GM23248 (cell line): Measurements from ENCODE around the gene STAG1.

ENCODE experiments used
- EZH2 ChIP-seq: fragments of 200-600 bp; sonication (generic); IDR thresholded peaks from 2 replicates; pipeline ENCODE4 v1.6.1; 2018; ENCODE audit warnings: antibody characterized with exemption, mild to moderate bottlenecking; ENCODE audit not compliant: insufficient read depth, poor library complexity, severe bottlenecking
- EZH2phosphoT487 ChIP-seq: fragments of 200-600 bp; sonication (generic); IDR thresholded peaks from 2 replicates; pipeline ENCODE4 v1.6.1; 2018; ENCODE audit warnings: antibody characterized with exemption, moderate library complexity, mild to moderate bottlenecking, low read depth; ENCODE audit not compliant: insufficient read depth

- TF ChIP-seq EZH2phosphoT487 = no peak
- TF ChIP-seq EZH2 = no peak
Measured at GRCh38 chr3:136332302-136332701, 419.9 kb downstream of the STAG1 start.
